ENCODE data around the gene RECK. TPM values are rescaled to one million over a fixed set of nuclear protein-coding genes. Genes with fewer than 3 reads are reported as not detected.

The RECK gene
- total RNA-seq, 3 donors from 2014 or later, result 12.7 to 25.6 (median 17.7) TPM

GRCh38 chr9:36112516-36112915, 75.8 kb downstream of the RECK start:
- no peaks in the 10 kb centered on the region for H3K36me3 ChIP-seq
- intact Hi-C loops (cut with DNase I; ENCODE audit: low total_unique reads), result no loop called here

GRCh38 chr9:36113999-36114398, 77.3 kb downstream of the RECK start:
- intact Hi-C loops (cut with DNase I; ENCODE audit: low total_unique reads), result no loop called here
- H3K27ac ChIP-seq, result no peak overlapping the region
- no peak for DNase-seq (ENCODE audit: low spot score in 2 of 2)
- no peaks in the 10 kb centered on the region for H3K27me3 ChIP-seq
- no peaks in the 10 kb centered on the region for H3K36me3 ChIP-seq
- H3K4me3 ChIP-seq, result no peak overlapping the region
- TF ChIP-seq CTCF (IDR thresholded peaks at IDR 0.05), result no peak
- TF ChIP-seq POLR2AphosphoS5 (IDR thresholded peaks at IDR 0.05), result no peak
- no peak for TF ChIP-seq POLR2A (IDR thresholded peaks at IDR 0.05)
- H3K9me3 ChIP-seq, result no peaks in the 10 kb centered on the region
- no peaks in the 10 kb centered on the region for H3K4me1 ChIP-seq

More at GRCh38 chr9:36112516-36112915, 75.8 kb downstream of the RECK start:
- Histone ChIP-seq H3K27me3 (no peaks in the 10 kb centered on the region), H3K9me3 (no peaks in the 10 kb centered on the region), H3K4me3 (no peak overlapping the region), H3K4me1 (no peaks in the 10 kb centered on the region), H3K27ac (no peak overlapping the region)
- DNase-seq (ENCODE audit: low spot score in 2 of 2), result no peak
- no peak for TF ChIP-seq POLR2A (IDR thresholded peaks at IDR 0.05)

GRCh38 chr9:36116593-36116992, 79.9 kb downstream of the RECK start:
- intact Hi-C loops (cut with DNase I; ENCODE audit: low total_unique reads), result no loop called here
- Histone ChIP-seq H3K4me3 (no peak overlapping the region), H3K4me1 (no peaks in the 10 kb centered on the region), H3K27me3 (no peaks in the 10 kb centered on the region), H3K36me3 (no peaks in the 10 kb centered on the region), H3K9me3 (no peaks in the 10 kb centered on the region), H3K27ac (no peak overlapping the region)
- TF ChIP-seq CTCF (IDR thresholded peaks at IDR 0.05), result no peak
- TF ChIP-seq POLR2A (IDR thresholded peaks at IDR 0.05), result no peak
- no peak for TF ChIP-seq POLR2AphosphoS5 (IDR thresholded peaks at IDR 0.05)
- no peak for DNase-seq (ENCODE audit: low spot score in 2 of 2)

GRCh38 chr9:36118201-36118600, 81.5 kb downstream of the RECK start:
- no peaks in the 10 kb centered on the region for H3K9me3 ChIP-seq
- H3K27me3 ChIP-seq, result no peaks in the 10 kb centered on the region
- H3K4me1 ChIP-seq, result no peaks in the 10 kb centered on the region
- DNase-seq (ENCODE audit: low spot score in 2 of 2), result no peak
- H3K36me3 ChIP-seq, result no peaks in the 10 kb centered on the region
- H3K27ac ChIP-seq, result no peak overlapping the region
- no peak for TF ChIP-seq CTCF (IDR thresholded peaks at IDR 0.05)
- no peak for TF ChIP-seq POLR2AphosphoS5 (IDR thresholded peaks at IDR 0.05)
- TF ChIP-seq POLR2A (IDR thresholded peaks at IDR 0.05), result no peak
- intact Hi-C loops (cut with DNase I; ENCODE audit: low total_unique reads), result no loop called here
- H3K4me3 ChIP-seq, result no peak overlapping the region

- no peaks in the 10 kb centered on the region for H3K9me3 ChIP-seq
Observed at GRCh38 chr9:36118706-36119105, 82.0 kb downstream of the RECK start.

More at GRCh38 chr9:36118706-36119105, 82.0 kb downstream of the RECK start:
- Histone ChIP-seq H3K4me3 (no peak overlapping the region), H3K4me1 (no peaks in the 10 kb centered on the region), H3K36me3 (no peaks in the 10 kb centered on the region), H3K27ac (no peak overlapping the region), H3K27me3 (no peaks in the 10 kb centered on the region)
- TF ChIP-seq CTCF (IDR thresholded peaks at IDR 0.05), result no peak
- TF ChIP-seq POLR2A (IDR thresholded peaks at IDR 0.05), result no peak
- no peak for TF ChIP-seq POLR2AphosphoS5 (IDR thresholded peaks at IDR 0.05)
- no peak for DNase-seq (ENCODE audit: low spot score in 2 of 2)
- intact Hi-C loops (cut with DNase I; ENCODE audit: low total_unique reads), result no loop called here

Measured in breast epithelium (tissue), 4 donors.